Coronary artery (tissue), 2 donors: Measurements from ENCODE around the gene BIRC7.

Source experiments
- DNase-seq: peaks from one replicate; pipeline ENCODE4 v3.0.0-alpha.2; 2017; ENCODE audit warnings: low spot score
- H3K27ac ChIP-seq, 2 donors: fragments of 200-600 bp; sonication (generic); one replicate each; pipeline ENCODE4 v1.5.1; 2016 to 2019
- H3K4me3 ChIP-seq: fragments of 200-600 bp; sonication (generic); 2 replicates; pipeline ENCODE4 v1.5.1; 2016; ENCODE audit warnings: mild to moderate bottlenecking, moderate library complexity
- CTCF ChIP-seq: fragments of 200-600 bp; sonication (generic); IDR thresholded peaks from one replicate; pipeline ENCODE4 v1.5.1; 2019; ENCODE audit warnings: antibody characterized with exemption

Gene BIRC7

GRCh38 chr20:63254606-63255384, 19.1 kb downstream of the BIRC7 start:
- Histone ChIP-seq H3K27ac (no peak overlapping the region), H3K4me3 (peak overlapping the region; percentile 70)
- TF ChIP-seq CTCF = no peak
- no peak for DNase-seq

DNA sequence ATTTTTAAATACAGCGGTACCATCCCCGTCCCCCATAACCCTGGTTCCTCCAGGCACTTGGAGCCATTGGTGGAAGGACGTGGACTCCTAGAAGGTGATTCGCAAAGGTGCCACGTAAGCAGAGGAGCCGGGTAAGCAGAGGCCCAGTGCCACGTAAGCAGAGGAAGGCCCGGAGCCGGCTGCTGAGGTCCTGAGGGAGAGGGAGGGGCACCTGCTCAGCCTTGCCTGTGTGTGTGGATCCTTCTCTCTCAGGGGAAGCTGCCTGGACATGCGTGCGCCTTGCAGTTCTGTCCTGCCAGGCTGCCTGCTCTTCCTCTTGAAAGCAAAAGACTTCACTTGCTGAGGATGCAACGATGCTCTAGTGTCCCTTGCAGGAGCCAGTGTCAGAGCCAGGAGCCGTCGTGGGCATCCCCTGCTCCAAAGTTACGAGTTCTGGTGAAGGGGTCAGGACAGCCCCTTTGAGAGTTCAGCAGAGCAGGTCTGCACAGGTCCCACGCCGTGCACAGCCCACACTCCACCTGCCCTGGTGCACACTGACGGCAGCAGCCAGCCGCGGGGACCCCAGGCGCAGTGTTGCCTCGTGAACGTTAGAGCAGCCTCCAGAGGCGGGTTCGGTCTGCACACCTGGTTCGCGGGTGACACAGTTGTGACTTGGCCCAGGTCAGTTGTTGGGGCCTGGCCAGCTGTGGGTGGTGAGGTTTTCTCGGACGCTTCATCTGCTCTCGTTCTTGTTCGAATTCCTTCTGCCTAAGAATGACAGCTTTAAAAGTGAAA, 20.4 kb downstream of the BIRC7 start:
- no peak for TF ChIP-seq CTCF
- Histone ChIP-seq H3K4me3 (no peak overlapping the region), H3K27ac (no peak overlapping the region)
- no peak for DNase-seq

DNA sequence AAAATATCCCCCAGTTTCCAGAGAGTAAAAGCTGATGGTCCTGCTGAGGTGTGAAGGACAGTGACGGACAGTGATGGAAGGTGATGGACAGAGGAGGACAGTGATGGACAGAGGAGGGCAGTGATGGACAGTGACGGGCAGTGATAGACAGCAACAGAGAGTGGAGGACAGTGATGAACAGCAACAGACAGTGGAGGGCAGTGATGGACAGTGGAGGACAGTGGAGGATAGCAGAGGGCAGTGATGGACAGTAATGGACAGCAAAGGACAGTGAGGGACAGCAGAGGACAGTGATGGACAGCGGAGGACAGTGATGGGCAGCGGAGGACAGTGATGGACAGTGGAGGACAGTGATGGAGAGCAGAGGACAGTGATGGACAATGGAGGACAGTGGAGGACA, 21.2 kb downstream of the BIRC7 start:
- no peak overlapping the region for H3K4me3 ChIP-seq
- TF ChIP-seq CTCF = no peak

DNA sequence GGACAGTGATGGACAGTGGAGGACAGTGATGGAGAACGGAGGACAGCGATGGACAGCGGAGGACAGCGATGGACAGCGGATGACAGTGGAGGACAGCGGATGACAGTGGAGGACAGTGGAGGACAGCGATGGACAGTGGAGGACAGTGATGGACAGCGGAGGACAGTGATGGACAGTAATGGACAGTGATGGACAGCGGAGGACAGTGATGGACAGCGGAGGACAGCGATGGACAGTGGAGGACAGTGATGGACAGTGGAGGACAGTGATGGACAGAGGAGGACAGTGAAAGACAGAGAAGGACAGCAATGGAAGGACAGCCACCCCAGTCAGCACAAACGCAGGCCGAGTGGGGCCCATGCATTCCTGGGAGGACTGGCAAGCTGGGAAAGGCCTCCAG, 21.9 kb downstream of the BIRC7 start:
- Histone ChIP-seq H3K27ac (no peak overlapping the region), H3K4me3 (no peak overlapping the region)
- DNase-seq = no peak
- TF ChIP-seq CTCF = no peak

More for the DNA sequence above, 21.2 kb downstream of the BIRC7 start:
- no peak for DNase-seq
- no peak overlapping the region for H3K27ac ChIP-seq

GRCh38 chr20:63258781-63259180, 23.1 kb downstream of the BIRC7 start:
- no peak for DNase-seq
- no peak for TF ChIP-seq CTCF
- H3K4me3 ChIP-seq = no peak overlapping the region
- H3K27ac ChIP-seq = no peak overlapping the region

DNA sequence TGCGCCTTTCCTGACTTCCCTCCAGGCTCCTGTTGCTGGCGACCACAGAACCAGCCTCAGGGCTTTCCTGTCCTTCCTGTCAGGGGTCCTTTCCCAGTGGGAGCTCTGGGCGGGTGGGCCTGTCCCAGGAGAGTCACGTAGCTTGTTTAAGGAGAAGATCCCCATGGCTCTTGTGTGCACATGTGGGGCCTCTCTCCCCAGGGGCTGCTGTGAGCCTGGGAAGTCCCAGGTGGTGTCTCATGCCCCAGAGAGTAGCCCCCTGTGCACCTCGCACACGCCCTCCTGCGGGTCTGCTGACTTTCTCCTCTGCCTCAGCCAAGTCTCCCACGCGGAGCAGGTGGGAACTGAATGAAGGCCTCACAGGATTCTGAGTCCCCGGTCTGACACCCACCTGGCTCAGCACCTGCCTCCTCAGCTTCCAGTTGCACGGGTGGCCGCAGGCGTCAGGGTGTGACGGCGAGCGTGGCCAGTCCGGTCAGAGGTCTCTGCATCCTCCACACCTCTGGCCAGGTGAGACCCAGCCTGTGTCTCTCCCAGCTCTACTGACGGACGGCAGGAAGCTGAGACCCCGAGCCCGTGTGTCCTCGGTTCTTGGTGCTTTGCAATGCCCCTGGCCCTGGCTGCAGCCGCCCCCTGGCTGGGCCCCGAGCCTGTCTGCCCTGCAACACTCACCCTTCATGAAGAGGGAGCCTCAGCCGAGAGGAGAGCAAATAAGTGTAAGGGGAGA, 24.2 kb downstream of the BIRC7 start:
- Histone ChIP-seq H3K27ac (no peak overlapping the region), H3K4me3 (no peak overlapping the region)
- TF ChIP-seq CTCF = no peak
- DNase-seq = no peak
